ENCODE results near the gene FAM170A. TPM values are rescaled to one million over a fixed set of nuclear protein-coding genes. Genes with fewer than 3 reads are reported as not detected.

FAM170A gene
- total RNA-seq, 2 donors from 2014 or later: not detected

DNA sequence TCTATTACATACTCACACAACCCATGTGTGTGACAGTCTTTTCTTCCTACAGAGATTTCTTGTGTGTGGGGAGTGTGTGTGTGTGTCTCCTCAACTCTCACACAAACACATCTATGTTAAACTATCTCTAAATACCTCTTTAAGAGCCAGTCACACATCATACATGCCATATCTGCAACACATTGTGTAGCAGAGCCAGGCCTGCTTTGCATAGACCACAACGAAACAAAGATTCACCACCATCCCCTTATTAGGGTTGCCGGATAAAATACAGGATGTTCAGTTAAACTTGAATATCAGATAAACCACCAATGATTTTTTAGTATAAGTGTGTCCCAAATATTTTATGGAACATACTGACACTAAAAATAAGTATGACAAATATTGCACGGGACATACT is 2.3 kb downstream of the FAM170A start:
- Histone ChIP-seq H3K4me3 (ENCODE audit: low read length) (no peak overlapping the region), H3K27ac (ENCODE audit: low read depth, low read length) (no peak overlapping the region), H3K9ac (ENCODE audit: extremely low read depth, low read length, poor library complexity, severe bottlenecking) (no peak overlapping the region), H3K4me1 (ENCODE audit: control insufficient read depth, insufficient read depth, low read length) (no peaks in the 10 kb centered on the region), H3K27me3 (ENCODE audit: control insufficient read depth, insufficient read depth, low read length, poor library complexity, severe bottlenecking) (no peaks in the 10 kb centered on the region), H3K36me3 (ENCODE audit: control insufficient read depth, insufficient read depth, low read length) (no peaks in the 10 kb centered on the region), H3K9me3 (ENCODE audit: control insufficient read depth, low read length) (no peaks in the 10 kb centered on the region)
- no peak for DNase-seq
- Mint-ChIP-seq H3K27me3 (ENCODE audit: insufficient read depth) (no peaks in the 10 kb centered on the region), H3K4me3 (no peak overlapping the region), H3K27ac (no peak overlapping the region), H3K9me3 (no peaks in the 10 kb centered on the region), H3K4me1 (peaks cover 3% of the 10 kb centered on the region), H3K36me3 (ENCODE audit: low read depth) (no peaks in the 10 kb centered on the region)
- TF ChIP-seq, protein P1, sequence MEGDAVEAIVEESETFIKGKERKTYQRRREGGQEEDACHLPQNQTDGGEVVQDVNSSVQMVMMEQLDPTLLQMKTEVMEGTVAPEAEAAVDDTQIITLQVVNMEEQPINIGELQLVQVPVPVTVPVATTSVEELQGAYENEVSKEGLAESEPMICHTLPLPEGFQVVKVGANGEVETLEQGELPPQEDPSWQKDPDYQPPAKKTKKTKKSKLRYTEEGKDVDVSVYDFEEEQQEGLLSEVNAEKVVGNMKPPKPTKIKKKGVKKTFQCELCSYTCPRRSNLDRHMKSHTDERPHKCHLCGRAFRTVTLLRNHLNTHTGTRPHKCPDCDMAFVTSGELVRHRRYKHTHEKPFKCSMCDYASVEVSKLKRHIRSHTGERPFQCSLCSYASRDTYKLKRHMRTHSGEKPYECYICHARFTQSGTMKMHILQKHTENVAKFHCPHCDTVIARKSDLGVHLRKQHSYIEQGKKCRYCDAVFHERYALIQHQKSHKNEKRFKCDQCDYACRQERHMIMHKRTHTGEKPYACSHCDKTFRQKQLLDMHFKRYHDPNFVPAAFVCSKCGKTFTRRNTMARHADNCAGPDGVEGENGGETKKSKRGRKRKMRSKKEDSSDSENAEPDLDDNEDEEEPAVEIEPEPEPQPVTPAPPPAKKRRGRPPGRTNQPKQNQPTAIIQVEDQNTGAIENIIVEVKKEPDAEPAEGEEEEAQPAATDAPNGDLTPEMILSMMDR (conservative IDR thresholded peaks at IDR 0.05): no peak
- WGBS, 2 experiments (ENCODE audit: insufficient coverage in 1 of 2, insufficient read length in 1 of 2): 88 to 100% methylated on average over 1 to 3 of the region's 3 CpGs

DNA sequence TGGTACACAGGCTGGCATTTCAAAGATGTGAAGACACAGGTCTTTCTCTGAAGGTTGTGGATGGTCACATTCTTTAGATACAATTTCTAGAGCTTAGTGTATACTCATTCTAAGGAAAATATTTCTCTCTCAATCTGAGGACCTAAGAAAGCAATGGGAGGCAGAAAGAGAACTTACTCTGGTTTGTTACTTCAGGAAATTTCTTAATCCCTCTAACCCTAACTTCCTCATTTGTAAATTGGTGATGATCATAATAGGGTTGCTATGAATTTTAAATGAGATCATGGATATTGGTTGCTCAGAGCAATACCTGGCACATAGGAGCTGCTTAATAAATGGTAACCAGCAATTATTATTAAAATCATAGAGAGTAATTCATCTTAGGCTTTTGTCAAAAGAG is 22.1 kb downstream of the FAM170A start:
- peaks cover 6% of the 10 kb centered on the region for H3K4me1 Mint-ChIP-seq
- H3K4me3 ChIP-seq (ENCODE audit: low read length): no peak overlapping the region

DNA sequence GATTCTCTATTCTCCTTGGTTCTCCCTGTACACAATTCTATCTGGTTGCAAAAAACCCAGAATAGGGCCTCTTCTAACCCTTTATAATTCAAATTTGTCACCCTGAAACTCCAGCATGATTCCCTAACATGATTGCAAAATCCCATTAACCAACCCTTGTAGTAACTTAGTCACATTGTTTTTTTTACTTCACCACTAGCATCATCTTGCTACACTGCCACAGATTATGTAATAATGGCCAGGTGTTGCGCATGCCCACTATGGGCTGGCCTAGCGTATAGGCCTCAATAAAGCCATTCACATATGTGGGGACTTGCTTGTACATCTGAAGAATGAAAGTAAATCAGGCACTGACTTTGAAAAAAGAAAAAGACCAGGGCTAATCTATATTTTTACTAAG is 25.7 kb downstream of the FAM170A start:
- Mint-ChIP-seq H3K36me3 (ENCODE audit: low read depth) (no peaks in the 10 kb centered on the region), H3K27ac (no peak overlapping the region), H3K4me1 (no peaks in the 10 kb centered on the region), H3K9me3 (no peaks in the 10 kb centered on the region), H3K4me3 (no peak overlapping the region), H3K27me3 (ENCODE audit: insufficient read depth) (no peaks in the 10 kb centered on the region)
- 93 to 100% methylated on average over 1 to 2 of the region's 2 CpGs for WGBS, 2 experiments (ENCODE audit: insufficient coverage in 1 of 2, insufficient read length in 1 of 2)
- Histone ChIP-seq H3K4me3 (ENCODE audit: low read length) (no peak overlapping the region), H3K9me3 (ENCODE audit: control insufficient read depth, low read length) (no peaks in the 10 kb centered on the region), H3K4me1 (ENCODE audit: control insufficient read depth, insufficient read depth, low read length) (no peaks in the 10 kb centered on the region), H3K9ac (ENCODE audit: extremely low read depth, low read length, poor library complexity, severe bottlenecking) (no peak overlapping the region), H3K27ac (ENCODE audit: low read depth, low read length) (no peak overlapping the region), H3K36me3 (ENCODE audit: control insufficient read depth, insufficient read depth, low read length) (no peaks in the 10 kb centered on the region), H3K27me3 (ENCODE audit: control insufficient read depth, insufficient read depth, low read length, poor library complexity, severe bottlenecking) (no peaks in the 10 kb centered on the region)
- TF ChIP-seq, protein P1 (conservative IDR thresholded peaks at IDR 0.05): no peak
- no peak for DNase-seq

More for the DNA sequence above, 22.1 kb downstream of the FAM170A start:
- Histone ChIP-seq H3K27me3 (ENCODE audit: control insufficient read depth, insufficient read depth, low read length, poor library complexity, severe bottlenecking) (no peaks in the 10 kb centered on the region), H3K4me1 (ENCODE audit: control insufficient read depth, insufficient read depth, low read length) (no peaks in the 10 kb centered on the region), H3K9ac (ENCODE audit: extremely low read depth, low read length, poor library complexity, severe bottlenecking) (no peak overlapping the region), H3K27ac (ENCODE audit: low read depth, low read length) (no peak overlapping the region), H3K36me3 (ENCODE audit: control insufficient read depth, insufficient read depth, low read length) (no peaks in the 10 kb centered on the region), H3K9me3 (ENCODE audit: control insufficient read depth, low read length) (no peaks in the 10 kb centered on the region)
- Mint-ChIP-seq H3K36me3 (ENCODE audit: low read depth) (no peaks in the 10 kb centered on the region), H3K27me3 (ENCODE audit: insufficient read depth) (no peaks in the 10 kb centered on the region), H3K4me3 (no peak overlapping the region), H3K27ac (no peak overlapping the region), H3K9me3 (no peaks in the 10 kb centered on the region)
- no peak for DNase-seq
- TF ChIP-seq, protein P1 (conservative IDR thresholded peaks at IDR 0.05): no peak
